LoVo (cell line): ENCODE measurements around the gene CERS3.

Experiments used
- DNase-seq: peaks from one replicate; pipeline ENCODE4 v3.0.0-alpha.2; 2016; ENCODE audit warnings: low spot score

CERS3 gene

GRCh38 chr15:100383302-100384107, 145.2 kb downstream of the CERS3 start:
- no peak for DNase-seq

GRCh38 chr15:100373942-100374341, 154.8 kb downstream of the CERS3 start:
- DNase-seq = no peak

- no peak for DNase-seq
Measured at GRCh38 chr15:100373120-100373896, 155.4 kb downstream of the CERS3 start.

GRCh38 chr15:100372739-100373119, 156.0 kb downstream of the CERS3 start:
- DNase-seq = no peak

GRCh38 chr15:100355342-100355741, 173.4 kb downstream of the CERS3 start:
- no peak for DNase-seq

GRCh38 chr15:100353449-100353848, 175.3 kb downstream of the CERS3 start:
- DNase-seq = no peak

GRCh38 chr15:100350434-100351226, 178.1 kb downstream of the CERS3 start:
- DNase-seq = peak; percentile 12
